Right lobe of liver (tissue), 6 donors: Measurements from ENCODE around the gene DGLUCY. TPM values are rescaled to one million over a fixed set of nuclear protein-coding genes. Genes with fewer than 3 reads are reported as not detected.
"Not testable (repeated sequence)": the region's sequence is repeated elsewhere in the genome, so short reads cannot be mapped to it uniquely, and the experiment has no call there.

ENCODE experiments used
- ATAC-seq, 4 donors: fragments of 200-7000 bp; cut with Tn5 transposase; one replicate each; pipeline ENCODE4 v1.9.1; 2020; ENCODE audit warnings: mild to moderate bottlenecking in 4 of 4, moderate library complexity in 4 of 4
- DNase-seq, 3 donors: peaks; one replicate each; pipeline ENCODE4 v3.0.0-alpha.2; 2020
- H3K27ac ChIP-seq, 3 donors: fragments of 200-600 bp; one replicate each; pipeline ENCODE4 v1.8.0; 2022
- H3K27me3 ChIP-seq, 2 donors: fragments of 200-600 bp; one replicate each; pipeline ENCODE4 v1.8.0; 2022
- H3K36me3 ChIP-seq, 4 donors: fragments of 200-600 bp; sonication (generic) in 1 of 4; one replicate each; pipeline versions ENCODE4 v1.5.1 to v1.8.0; 2017 to 2022; ENCODE audit warnings: control low read depth in 1 of 4
- H3K4me1 ChIP-seq, 4 donors: fragments of 200-600 bp; sonication (generic) in 1 of 4; one replicate each; pipeline versions ENCODE4 v1.5.1 to v1.8.0; 2017 to 2022; ENCODE audit warnings: control low read depth in 1 of 4
- H3K4me3 ChIP-seq, 3 donors: fragments of 200-600 bp; one replicate each; pipeline ENCODE4 v1.8.0; 2022
- H3K9me3 ChIP-seq, 4 donors: fragments of 200-600 bp; sonication (generic) in 1 of 4; one replicate each; pipeline versions ENCODE4 v1.5.1 to v1.8.0; 2017 to 2022; ENCODE audit warnings: control low read depth in 1 of 4
- POLR2A ChIP-seq: fragments of 450-650 bp; IDR thresholded peaks from one replicate; pipeline ENCODE4 v1.6.1; 2017; ENCODE audit warnings: antibody characterized with exemption, mild to moderate bottlenecking
- WGBS: methylation state at CpG from one replicate; pipeline ENCODE4 v1.1.6; 2018; ENCODE audit warnings: low coverage, low lambda C conversion rate; ENCODE audit not compliant: insufficient coverage; ENCODE audit errors: missing lambda C conversion rate; 5-methylcytosine and 5-hydroxymethylcytosine counted together
- intact Hi-C, 2 donors: fragments of 100-400 bp; cut with DNase I; formaldehyde crosslinking; loops; one replicate each; pipeline versions ENCODE4 v1.11.2 to v1.14.1; 2022
- total RNA-seq, 6 experiments: library from RNA; depleted of rRNA in 2 of 6; stranded (reverse); fragments of >200 nt in 2 of 6; fragmentation: NEBNext Ultra II Directional in 3 of 6; extraction: Animal tissue kit (Norgen Biotek cat#: 25700) in 3 of 6; gene quantifications; one replicate each; pipeline versions ENCODE4 v1.1.0 to v1.2.4, GENCODE V29; 2016 to 2023
- TF ChIP-seq, protein P1 (sequence below), 4 donors: fragments of 200-600 bp in 3 of 4; fragments of 450-650 bp in 1 of 4; IDR thresholded peaks; one replicate each; pipeline versions ENCODE4 v1.5.1 to v1.8.0; 2016 to 2022; ENCODE audit warnings: antibody characterized with exemption in 4 of 4, mild to moderate bottlenecking in 2 of 4
- donor health status: DM: no; HTN: yes; CAD: no.
- donor health status: DM: no; HTN: no; CAD: no.
- donor health status: DM: no; HTN: no; CAD: no.
- donor health status: DM: no; HTN: yes; CAD: no.
- donor health status: DM: no; HTN: yes; CAD: no.

DGLUCY gene
- total RNA-seq, 6 experiments from 2014 or later, result 26.7 to 55.6 (median 39.8) TPM

DNA sequence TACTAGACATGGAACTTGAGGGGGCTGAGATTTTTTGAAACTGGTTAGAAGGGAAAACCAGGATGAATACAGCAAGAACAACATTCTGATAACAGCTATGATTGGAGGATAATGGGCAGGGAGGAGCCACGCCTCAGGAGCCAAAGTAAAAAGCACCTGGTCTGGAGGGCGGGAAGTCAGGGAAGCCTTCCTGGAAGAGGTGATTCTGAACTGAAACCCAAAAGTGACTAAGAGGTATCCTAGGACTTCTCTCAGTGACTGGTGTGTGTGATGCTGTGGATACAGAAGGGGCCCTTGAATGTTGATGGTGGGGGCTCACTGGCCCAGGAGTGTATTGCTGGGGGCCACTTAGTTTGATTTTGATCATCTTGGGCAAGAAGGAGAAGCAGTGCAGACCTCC, 149.5 kb downstream of the DGLUCY start:
- intact Hi-C loops, result no loop called here
- Histone ChIP-seq H3K9me3 (no peaks in the 10 kb centered on the region), H3K27ac (no peak overlapping the region), H3K4me3 (no peak overlapping the region), H3K27me3 (no peaks in the 10 kb centered on the region), H3K4me1 (peaks cover 0 to 9% (median under 1%) of the 10 kb centered on the region in 4 donors), H3K36me3 (no peaks in the 10 kb centered on the region)
- WGBS, result 85% methylated on average over 2 of the region's 2 CpGs
- ATAC-seq (no peak), DNase-seq (no peak)
- TF ChIP-seq POLR2A, result no peak
- TF ChIP-seq, protein P1, sequence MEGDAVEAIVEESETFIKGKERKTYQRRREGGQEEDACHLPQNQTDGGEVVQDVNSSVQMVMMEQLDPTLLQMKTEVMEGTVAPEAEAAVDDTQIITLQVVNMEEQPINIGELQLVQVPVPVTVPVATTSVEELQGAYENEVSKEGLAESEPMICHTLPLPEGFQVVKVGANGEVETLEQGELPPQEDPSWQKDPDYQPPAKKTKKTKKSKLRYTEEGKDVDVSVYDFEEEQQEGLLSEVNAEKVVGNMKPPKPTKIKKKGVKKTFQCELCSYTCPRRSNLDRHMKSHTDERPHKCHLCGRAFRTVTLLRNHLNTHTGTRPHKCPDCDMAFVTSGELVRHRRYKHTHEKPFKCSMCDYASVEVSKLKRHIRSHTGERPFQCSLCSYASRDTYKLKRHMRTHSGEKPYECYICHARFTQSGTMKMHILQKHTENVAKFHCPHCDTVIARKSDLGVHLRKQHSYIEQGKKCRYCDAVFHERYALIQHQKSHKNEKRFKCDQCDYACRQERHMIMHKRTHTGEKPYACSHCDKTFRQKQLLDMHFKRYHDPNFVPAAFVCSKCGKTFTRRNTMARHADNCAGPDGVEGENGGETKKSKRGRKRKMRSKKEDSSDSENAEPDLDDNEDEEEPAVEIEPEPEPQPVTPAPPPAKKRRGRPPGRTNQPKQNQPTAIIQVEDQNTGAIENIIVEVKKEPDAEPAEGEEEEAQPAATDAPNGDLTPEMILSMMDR (IDR thresholded peaks at IDR 0.05), result no peak

DNA sequence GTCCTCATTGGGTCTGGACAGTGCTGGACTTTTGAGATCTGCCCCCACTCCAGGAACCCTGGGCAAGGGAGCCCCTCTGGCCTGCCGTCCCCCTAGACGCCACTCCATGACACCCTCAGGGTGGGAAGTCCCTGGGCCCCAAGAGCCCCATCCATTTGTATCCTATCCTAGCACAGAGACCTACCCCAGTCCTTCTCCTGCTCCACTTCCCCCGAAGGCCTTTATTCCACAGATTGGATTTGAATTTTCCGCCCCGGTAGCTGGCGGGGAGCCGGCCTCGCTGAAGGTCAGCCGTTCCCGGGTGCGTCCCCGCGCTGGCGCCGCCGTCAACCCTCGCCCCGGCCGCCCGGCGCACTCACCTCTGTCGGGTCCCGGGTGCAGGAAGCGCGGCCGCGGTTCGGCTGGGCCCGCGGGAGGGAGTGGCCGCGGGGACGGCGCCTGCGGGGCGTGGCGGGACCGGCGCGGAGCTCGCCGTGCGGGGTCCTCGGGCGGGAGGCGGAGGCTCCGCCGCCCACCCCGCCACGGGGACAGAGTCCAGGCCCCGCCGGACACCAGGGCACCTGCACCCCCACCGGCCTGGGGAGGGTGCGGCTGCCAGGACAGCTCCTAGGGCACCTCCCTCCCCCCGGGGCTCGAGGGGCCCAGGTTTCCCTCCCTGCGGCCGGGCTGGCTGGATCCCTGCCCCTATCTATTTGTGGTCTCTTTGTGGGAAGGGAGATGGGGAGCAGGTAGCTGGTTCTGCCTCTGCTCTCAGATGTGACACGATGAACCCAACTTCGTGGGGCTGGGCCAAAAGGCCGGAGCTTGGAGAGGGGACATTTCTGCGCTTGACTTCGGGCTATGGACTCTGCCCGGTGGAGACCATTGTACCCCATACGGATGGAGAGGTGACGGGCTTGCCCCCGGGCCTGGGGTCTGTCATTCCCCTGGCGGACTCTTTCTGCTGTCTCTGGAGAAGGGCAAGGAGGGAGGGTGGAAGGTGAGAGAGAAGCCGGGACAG, 150.6 kb downstream of the DGLUCY start:
- peaks cover 0 to 9% (median under 1%) of the 10 kb centered on the region in 4 donors for H3K4me1 ChIP-seq
- peak; percentile 67 to 82 (median 77) for ATAC-seq
- H3K36me3 ChIP-seq, result no peaks in the 10 kb centered on the region
- H3K27me3 ChIP-seq, result no peaks in the 10 kb centered on the region
- peak in 2 of 3 donors; percentile 44 to 57 for DNase-seq
- peak overlapping the region; percentile 8 to 46 (median 28) for H3K4me3 ChIP-seq
- H3K9me3 ChIP-seq, result no peaks in the 10 kb centered on the region
- no peak for TF ChIP-seq POLR2A
- TF ChIP-seq, protein P1 (IDR thresholded peaks at IDR 0.05), result no peak
- WGBS, result 16% methylated on average over 17 of the region's 69 CpGs
- intact Hi-C loops, result no loop called here
- no peak overlapping the region for H3K27ac ChIP-seq

DNA sequence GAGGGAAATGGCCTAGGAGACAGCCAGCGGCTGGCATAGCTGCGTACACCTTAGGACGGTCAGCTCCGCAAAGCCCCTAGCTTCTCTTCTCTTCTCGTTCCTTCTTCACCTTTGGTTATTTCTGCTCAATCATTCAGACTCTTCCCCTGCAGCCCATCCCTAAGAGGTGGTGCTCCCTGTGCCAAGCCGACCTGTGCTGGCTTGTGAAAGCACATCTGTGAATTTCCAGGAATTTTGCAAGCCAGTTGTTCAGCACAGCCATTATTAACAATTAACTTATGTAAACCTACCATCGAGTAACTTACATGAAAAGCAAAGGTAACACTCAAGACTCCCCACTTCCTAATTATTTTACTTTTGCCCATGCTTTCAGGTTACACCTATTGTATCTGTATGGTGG, 151.5 kb downstream of the DGLUCY start:
- Histone ChIP-seq H3K36me3 (no peaks in the 10 kb centered on the region), H3K9me3 (no peaks in the 10 kb centered on the region), H3K27ac (no peak overlapping the region), H3K27me3 (no peaks in the 10 kb centered on the region), H3K4me1 (peaks cover 0 to 9% (median under 1%) of the 10 kb centered on the region in 4 donors), H3K4me3 (no peak overlapping the region)
- DNase-seq (no peak), ATAC-seq (no peak)
- 69% methylated on average over 5 of the region's 7 CpGs for WGBS
- intact Hi-C loops, result no loop called here
- TF ChIP-seq, protein P1 (IDR thresholded peaks at IDR 0.05), result no peak
- no peak for TF ChIP-seq POLR2A

DNA sequence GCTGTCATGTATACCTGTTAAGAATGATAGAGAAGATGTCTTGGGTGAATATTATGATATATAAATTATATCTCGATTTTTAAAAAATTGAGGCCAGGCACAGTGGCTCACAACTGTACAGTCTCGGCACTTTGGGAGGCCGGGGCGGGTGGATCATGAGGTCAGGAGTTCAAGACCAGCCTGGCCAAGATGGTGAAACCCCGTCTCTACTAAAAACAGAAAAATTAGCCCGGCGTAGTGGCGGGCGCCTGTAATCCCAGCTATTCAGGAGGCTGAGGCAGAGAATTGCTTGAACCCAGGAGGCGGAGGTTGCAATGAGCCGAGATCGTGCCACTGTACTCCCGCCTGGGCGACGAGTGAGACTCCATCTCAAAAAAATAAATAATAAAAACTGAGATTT, 152.4 kb downstream of the DGLUCY start:
- H3K36me3 ChIP-seq, H3K9me3 ChIP-seq, intact Hi-C loops, H3K4me1 ChIP-seq, ATAC-seq, DNase-seq, H3K27me3 ChIP-seq, H3K27ac ChIP-seq, H3K4me3 ChIP-seq: not testable (repeated sequence)
- WGBS, result 96% methylated on average over 7 of the region's 15 CpGs

DNA sequence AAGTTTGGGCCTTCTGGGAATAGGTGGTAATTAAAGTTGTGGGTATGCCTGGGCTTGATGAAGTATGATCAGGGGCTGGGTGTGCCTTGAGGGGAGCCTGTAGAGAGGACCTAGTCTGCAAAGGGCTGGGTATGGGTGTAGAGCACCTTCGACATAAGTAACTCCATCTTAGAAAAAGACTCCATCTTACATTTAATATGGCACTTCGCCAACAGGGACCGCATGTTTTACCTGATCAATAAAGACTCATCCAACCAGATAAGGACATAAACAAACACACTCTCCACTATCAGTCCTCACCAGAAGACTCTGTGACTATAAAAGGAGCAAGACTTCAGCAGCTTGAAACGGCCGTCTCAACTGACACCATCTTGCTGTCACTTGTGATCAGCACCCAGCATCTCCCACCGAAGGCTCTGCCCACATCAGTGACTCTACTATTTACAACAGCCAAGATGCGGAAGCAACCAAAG, 154.1 kb downstream of the DGLUCY start:
- DNase-seq (no peak), ATAC-seq (no peak)
- Histone ChIP-seq H3K27ac (no peak overlapping the region), H3K4me3 (no peak overlapping the region), H3K4me1 (peaks cover 0 to 9% (median under 1%) of the 10 kb centered on the region in 4 donors), H3K36me3 (no peaks in the 10 kb centered on the region), H3K27me3 (no peaks in the 10 kb centered on the region), H3K9me3 (no peaks in the 10 kb centered on the region)
- intact Hi-C loops, result no loop called here
- TF ChIP-seq, protein P1 (IDR thresholded peaks at IDR 0.05), result no peak
- no peak for TF ChIP-seq POLR2A
- WGBS, result 59% methylated on average over 5 of the region's 7 CpGs
